Retinal pigment epithelial cell (primary cell): ENCODE data around the gene GABRD.
"Not testable (repeated sequence)": the region's sequence is repeated elsewhere in the genome, so short reads cannot be mapped to it uniquely, and the experiment has no call there.

Experiments used
- DNase-seq: peaks from one replicate; pipeline ENCODE4 v3.0.0-alpha.2; 2010; ENCODE audit warnings: low read depth
- H3K4me3 ChIP-seq: 2 replicates; pipeline ENCODE4 v1.5.1; 2011; ENCODE audit warnings: mild to moderate bottlenecking, low read length, control low read depth, moderate library complexity
- CTCF ChIP-seq: conservative IDR thresholded peaks from 2 replicates; pipeline ENCODE4 v1.5.1; 2011; ENCODE audit warnings: low read depth, low read length, control low read depth, inconsistent platforms

GABRD gene

DNA sequence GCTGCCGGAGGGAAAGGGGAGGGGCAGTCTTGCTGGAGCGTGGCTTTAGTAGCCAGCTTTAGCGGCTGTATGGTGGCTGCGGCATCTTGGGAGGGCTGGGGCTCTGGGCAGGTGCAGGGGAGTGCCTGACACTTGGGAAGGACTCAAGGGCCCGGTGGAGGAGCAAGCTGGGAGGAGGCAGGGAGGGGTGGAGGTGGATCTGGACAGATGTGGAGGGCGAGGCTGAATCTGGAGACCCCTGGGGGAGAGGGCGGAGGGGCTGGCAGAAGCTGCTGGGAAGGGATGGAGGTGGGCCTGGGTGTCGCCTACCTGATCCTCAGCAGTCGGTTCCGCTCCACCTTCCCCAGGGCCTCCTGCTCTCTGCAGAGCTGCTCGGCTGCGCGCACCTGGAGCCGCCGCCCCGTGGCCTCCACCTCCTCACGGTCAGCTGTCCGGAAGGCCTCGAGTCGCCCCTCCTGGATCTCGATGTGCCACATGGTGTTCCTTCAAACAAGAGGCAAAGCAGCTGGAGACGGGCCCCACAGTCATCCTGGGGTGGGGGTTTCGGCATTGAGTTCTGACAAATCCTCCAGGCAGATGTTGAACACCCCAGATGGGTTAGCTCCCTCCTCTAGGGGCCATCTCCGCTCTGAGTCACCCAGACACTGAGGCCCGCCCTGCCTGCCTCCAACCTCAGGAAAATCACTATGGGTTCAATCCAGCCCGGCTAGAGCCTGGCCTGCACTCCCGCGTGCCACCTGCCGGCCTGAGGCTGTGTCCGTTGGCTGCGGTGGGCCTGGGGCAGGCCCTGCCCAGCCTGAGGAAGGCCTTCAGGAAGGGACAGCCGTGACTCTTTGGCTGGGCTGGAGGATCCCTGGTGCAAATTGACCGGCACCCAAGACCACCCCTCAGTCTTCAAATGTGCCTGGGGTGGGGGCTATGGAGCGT is 45.2 kb upstream of the GABRD start:
- no peak for TF ChIP-seq CTCF
- no peak overlapping the region for H3K4me3 ChIP-seq
- DNase-seq = no peak

DNA sequence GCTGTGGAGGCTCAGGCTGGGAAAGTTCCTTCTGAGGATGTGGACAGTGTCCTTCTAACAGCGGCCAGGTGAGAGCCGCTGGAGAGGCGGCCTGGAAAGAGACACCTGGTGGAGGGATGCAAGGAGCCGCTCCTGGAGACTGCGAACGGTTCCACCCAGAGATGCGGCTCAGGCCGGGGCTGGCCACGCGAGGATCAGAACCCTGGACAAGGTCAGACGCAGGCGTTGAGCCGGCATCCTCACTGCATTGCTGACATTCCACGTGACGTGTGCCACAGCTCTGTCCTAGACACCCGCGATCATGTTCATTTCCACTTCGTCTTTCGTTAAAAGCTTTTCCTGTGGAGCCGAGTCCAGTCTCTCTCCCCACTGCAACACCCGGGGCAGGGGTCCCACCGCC is 44.3 kb upstream of the GABRD start:
- H3K4me3 ChIP-seq = no peak overlapping the region
- DNase-seq = no peak
- no peak for TF ChIP-seq CTCF

DNA sequence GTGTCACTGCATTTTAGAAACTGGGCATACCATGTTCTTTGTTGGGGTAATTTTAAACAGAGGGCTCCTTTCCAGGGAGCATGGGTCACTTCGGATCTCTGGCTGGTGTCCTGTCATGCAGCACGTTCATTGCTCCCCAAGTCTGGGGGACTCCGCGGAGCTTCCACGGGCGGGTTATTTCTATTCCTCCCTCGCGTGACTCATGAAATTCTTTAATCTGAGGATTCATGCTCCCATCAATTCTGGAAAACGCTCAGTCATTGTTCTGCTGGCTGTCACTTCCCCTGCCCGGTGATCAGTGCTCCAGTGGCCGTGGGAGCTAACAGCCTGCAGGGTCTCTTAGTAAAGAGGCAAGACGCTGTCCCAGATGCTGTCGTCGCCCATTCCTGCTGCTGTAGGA is 43.6 kb upstream of the GABRD start:
- TF ChIP-seq CTCF = no peak
- no peak for DNase-seq
- H3K4me3 ChIP-seq = no peak overlapping the region

GRCh38 chr1:1976031-1976430 is 43.1 kb upstream of the GABRD start:
- no peak for DNase-seq
- no peak for TF ChIP-seq CTCF
- no peak overlapping the region for H3K4me3 ChIP-seq

GRCh38 chr1:1978108-1978507 is 41.0 kb upstream of the GABRD start:
- DNase-seq = no peak
- no peak for TF ChIP-seq CTCF
- H3K4me3 ChIP-seq = no peak overlapping the region

DNA sequence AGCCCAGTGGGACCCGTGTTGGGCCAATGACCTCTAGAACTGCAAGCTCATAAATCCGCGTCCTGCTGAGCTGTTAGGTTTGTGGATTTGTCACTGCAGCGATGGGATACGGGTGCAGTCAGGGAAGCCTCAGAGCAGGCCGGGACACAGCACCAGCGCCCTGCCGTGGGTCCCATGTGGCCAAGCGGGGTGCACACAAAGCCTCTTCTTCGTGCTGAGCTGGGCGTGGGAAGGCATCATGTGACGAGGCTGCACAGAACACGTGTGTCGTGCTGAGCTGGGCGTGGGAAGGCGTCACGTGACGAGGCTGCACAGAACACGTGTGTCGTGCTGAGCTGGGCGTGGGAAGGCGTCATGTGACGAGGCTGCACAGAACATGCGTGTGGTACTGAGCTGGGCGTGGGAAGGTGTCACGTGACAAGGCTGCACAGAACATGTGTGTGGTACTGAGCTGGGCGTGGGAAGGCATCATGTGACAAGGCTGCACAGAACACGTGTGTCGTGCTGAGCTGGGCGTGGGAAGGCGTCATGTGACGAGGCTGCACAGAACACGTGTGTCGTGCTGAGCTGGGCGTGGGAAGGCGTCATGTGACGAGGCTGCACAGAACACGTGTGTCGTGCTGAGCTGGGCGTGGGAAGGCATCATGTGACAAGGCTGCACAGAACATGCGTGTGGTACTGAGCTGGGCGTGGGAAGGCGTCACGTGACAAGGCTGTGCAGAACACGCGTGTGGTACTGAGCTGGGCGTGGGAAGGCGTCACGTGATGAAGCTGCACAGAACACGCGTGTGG is 40.3 kb upstream of the GABRD start:
- DNase-seq, H3K4me3 ChIP-seq: not testable (repeated sequence)

GRCh38 chr1:1979482-1980165 is 39.5 kb upstream of the GABRD start:
- no peak for TF ChIP-seq CTCF
- no peak for DNase-seq
- no peak overlapping the region for H3K4me3 ChIP-seq
